Stimulated activated CD8-positive, alpha-beta memory T cell treated with anti-CD3 and anti-CD28 coated beads, Interleukin-7, amount 100 ng/mL, for 48 hours (primary cell): ENCODE measurements around the gene DLK1.

Source experiments
- DNase-seq, 2 donors: peaks; one replicate each; pipeline ENCODE4 v3.0.0-alpha.2; 2020; ENCODE audit warnings: low read depth in 1 of 2; ENCODE audit errors: extremely low read depth in 1 of 2

DLK1 gene

DNA sequence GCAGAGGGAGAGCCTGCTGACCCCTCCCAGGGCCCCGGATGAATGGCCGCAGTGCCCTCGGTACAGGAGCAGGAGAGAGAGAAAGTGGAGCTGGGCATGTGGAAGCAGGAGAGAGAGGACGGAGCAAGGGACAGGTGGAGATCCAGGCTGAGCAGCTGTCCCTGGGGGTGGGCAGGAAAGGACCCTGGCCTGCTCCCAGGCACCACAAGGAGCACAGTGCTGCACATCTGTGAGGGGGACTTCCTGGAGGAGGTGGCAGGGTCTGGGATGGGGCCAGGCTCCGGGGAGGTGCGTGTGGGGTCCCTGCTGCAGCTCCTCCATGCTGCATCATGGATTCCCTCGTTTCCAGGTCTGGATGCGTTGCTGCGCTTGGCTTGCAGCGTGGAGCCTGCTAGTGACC, 13.0 kb upstream of the DLK1 start:
- no peak for DNase-seq

DNA sequence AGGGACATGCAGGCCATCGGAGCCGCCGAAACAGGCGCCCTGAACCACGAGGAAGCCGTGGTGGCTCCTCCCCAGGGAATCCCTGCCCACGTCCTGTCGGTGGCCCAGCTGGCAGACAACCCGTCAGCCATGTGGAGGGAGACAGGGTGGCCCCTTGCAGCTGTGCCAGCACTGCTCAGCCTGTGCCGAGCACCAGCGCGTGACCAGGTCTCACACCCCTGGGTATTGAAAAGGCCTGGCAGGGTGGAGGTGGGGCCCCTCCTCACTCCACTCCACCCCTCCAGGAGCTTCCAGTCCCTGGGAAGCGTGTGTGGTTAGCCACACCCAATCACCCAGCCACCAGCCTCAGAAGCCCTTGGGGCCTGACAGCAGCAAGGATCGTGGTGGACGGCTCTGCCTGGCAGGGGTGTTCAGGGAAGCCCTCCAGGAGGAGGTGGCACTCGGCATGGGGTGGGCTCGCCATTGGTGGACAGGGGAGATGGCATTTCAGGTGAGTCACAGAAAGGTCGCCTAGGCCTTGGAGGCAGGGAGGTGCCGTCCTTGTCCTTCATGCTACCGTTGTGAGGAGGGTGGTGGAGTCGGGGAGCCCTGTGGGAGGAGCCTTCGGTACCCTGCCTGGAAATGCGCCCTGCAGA, 12.3 kb upstream of the DLK1 start:
- no peak for DNase-seq

DNA sequence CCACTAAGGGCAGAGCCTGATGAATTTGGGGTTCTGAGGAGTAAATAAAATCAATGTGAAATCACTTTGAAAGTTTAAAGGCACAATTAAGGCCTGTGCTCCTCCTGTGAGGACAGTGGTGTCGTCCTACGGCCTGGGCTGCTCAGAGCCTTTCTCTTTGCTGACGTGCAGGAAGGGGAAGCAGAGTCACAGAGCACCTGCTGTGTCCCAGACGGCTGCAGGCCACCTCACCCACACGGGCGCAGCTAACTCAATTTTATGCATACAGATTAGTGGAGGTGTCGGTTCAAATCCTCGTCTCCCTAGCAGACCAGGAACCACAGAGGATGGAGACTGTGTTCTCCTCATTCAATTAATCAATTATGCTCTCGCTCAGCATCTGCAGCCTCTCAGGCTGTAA, 11.4 kb upstream of the DLK1 start:
- no peak for DNase-seq

DNA sequence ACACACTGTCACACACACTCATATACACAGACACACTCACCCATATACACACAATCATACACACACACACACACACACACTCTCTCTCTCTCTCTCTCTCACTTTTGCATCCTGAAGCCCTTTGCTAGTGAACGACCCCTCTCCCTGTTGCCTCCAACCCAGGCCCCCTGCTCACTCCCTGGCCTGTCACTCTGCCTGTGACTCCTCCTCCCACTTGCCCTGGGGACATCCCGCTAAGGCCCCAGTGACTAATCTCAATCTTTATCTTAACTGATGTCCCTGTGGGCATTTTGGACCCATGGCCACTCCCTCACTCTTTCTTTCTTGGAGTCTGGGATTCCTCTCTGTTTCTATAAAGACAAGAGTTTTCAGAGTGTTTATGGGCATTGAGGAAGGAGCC, 10.9 kb upstream of the DLK1 start:
- no peak for DNase-seq

DNA sequence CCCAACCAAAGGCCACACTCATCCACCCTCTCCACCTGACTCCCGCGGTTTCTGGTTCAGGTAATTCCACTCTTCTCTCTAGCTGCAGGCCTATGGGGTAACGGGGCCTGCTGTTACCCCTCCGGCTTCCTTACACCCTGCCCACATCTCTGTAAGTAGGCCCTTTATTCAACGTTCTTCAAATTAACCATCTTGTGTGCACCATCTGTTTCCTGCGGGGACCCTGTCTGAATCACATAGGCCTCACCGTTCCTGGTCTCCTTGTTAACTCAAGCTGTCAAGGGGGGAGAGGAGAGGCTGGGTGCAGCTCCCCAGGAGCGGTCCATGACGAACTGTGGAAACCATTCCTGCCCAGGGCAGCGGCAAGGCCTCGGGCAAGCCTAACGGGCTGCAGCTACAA, 9.3 kb upstream of the DLK1 start:
- no peak for DNase-seq

DNA sequence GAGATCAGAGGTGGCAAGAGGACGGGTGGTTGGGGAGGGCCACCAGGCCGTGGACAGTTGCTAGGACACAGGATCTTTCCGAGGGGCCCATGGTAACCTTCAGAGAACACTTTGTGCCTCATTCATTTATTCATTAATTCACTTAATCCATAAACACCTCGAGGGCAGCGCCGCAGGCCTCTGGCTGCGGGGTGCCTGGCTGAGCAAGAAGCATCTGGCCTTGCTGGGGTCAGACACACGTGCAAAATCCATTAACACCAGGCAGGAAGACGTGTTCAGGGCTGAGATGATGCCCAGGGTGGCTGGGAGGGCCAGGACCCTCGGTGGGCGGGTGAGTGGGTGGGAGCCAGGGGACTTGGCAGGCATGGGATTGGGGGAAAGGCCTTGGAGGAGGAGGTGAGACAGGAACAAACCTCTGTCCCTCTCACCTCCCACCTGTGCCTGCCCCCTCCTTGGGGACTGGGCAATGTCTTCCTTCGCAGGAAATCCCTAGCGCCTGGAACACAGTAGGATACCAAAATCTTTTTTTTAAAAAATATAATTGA, 6.6 kb upstream of the DLK1 start:
- DNase-seq = no peak

DNA sequence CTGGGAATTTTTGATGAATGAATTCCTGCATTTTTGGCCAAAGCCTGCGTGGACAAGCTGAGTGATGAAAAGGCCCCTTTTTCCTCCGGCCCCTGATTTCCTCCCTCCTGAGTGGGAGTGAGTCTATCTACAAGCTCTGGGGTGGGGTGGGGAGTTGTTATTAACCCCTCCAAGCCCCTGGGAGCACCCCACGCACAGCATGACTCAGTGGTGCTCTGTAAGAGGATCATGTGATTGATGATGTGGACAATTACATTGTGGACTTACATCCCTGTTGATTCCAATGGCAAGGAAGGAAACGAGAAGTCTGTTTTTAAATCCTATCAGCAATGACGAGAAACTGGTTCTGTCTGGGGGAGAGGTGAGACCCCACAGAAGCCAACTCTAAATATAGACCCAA, 5.1 kb upstream of the DLK1 start:
- DNase-seq = no peak

DNA sequence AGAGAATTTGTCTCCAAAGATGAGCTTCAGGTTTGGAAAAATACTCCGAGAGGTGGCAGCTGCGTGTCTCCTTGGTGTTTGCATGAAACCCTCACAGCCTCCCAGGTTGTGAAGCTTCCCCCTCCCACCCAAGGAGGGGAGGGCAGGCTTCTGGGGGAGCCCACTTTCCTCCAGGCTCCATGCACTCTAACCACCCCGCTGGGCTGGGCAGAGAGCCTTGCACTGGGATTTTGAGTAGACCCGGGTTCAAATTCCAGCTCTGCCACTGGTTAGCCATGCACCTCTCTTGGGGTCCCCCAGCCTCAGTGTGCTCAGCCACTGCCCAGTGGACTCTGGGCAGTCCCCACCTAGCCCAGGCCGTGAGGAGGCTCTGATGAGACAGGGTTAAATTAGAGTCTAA, 4.3 kb upstream of the DLK1 start:
- DNase-seq = no peak

DNA sequence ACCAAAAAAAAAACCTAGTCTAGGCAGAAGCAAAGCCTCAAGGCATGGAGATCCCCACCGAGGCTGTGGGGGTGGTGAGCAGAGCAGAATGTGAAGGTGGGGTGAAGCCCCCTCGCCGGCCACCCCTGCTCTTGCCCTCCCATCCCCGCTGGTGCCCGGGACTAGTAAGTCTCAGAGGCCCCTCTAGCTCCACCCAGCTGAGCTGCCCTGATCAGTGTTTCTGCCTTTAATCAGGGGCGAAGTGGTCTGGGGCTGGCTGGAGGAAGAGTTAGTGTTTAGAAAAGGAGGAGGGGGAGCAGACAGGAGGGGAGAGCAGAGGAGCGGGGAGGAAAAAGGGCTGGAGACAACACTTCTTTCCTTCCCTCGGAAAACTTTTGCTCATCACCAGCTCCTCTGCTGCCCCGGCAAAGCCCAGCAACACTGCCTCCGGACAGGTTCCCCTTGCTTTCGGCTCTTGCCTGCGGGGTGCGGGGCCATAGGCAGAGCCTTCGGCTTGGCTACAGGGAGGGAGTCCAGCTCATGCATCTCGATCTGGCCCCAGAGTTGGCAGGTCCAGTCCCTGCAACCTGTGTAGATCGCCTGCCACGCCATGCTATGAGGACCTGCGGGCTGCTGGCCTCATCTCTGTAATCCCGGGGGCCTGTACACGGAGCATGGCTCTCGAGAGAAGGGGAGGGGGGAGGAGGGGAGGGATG, 3.4 kb upstream of the DLK1 start:
- DNase-seq = no peak

DNA sequence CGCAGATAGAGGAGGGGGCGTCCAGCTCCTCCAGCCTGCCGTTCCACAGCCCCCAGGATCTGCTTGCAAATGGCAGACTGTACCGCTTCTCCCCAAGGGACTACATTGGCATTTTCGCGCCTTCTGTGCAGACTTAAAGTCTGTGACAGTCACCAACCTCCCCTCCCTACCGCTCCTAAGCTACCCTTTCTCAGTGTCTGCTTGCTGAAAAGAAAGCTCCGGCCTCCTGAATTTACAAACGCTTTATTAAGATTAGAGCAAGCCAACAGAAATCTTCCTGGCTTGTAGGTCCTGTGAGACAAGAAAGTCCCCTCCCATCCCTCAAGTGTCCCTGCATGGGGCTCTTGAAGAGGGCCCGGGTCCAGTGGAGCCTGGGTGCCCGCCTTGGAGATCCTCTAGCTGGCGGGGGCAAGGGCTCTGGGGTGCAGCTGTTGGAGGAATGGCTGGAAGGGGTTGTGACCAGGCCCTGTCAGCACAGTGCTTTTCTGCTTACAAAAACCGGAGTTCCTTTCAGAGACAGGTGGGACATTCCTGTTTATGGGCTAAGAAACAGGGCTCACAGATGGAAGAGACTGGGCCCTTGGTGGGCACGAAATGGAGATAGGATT, 2.8 kb upstream of the DLK1 start:
- no peak for DNase-seq

DNA sequence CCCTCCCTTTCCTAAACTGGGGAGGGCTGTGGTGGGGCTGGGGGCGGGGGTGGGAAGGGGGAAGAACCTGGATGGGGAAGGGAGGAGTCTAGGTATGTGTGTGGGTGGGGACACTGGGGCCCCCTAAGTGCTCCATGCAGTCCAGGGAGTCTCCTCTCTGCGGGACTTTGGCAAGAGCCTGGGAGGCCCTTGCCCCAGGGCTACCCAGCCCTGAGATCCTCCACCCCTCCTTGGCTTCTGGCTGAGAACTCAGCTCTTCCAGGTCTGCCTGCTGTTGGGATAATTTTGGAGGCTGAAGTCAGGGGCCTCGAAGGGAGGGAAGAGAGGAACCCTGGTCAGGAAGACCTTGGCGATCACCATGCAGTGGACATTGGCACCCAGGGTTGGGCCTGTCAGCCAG, 2.2 kb upstream of the DLK1 start:
- DNase-seq = no peak

DNA sequence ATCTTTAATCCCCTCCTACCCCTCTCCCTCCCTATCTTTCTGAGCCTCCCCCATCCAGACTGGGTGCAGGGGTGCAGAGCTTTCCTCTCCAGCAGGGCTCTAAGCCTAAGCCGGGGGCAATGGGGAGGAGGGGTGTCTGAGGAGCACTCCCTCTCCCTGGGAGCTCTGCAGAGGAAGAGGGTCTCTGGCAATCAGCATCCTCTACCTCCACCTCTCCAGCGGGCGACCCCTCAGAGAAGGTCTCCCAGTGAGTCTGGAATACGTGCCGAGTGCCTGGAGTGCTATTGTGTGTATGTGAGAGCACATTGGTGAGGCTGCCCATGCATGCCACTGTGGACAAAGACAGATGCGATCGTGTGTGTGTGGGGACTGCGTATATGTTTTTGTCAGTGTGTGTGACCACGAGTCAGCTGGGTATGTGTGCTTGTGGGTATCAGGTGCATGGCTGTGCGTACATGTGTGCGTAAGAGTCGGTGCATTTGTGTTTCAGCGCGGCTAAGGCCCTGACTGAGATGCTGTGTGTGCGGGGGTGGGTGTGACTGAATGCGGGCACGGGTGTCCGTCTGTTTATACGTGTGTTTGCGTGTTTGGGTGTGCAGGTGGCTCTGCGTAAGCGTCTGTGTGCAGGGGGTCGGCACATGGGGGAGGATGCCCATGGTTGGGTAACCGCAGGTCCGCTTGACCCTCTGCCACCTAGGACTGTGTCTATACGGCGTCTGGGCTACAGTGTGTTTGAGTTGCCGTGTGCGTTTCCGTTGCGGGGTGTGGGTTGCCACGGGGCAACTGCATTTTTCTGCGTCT, 905 bp upstream of the DLK1 start:
- no peak for DNase-seq

DNA sequence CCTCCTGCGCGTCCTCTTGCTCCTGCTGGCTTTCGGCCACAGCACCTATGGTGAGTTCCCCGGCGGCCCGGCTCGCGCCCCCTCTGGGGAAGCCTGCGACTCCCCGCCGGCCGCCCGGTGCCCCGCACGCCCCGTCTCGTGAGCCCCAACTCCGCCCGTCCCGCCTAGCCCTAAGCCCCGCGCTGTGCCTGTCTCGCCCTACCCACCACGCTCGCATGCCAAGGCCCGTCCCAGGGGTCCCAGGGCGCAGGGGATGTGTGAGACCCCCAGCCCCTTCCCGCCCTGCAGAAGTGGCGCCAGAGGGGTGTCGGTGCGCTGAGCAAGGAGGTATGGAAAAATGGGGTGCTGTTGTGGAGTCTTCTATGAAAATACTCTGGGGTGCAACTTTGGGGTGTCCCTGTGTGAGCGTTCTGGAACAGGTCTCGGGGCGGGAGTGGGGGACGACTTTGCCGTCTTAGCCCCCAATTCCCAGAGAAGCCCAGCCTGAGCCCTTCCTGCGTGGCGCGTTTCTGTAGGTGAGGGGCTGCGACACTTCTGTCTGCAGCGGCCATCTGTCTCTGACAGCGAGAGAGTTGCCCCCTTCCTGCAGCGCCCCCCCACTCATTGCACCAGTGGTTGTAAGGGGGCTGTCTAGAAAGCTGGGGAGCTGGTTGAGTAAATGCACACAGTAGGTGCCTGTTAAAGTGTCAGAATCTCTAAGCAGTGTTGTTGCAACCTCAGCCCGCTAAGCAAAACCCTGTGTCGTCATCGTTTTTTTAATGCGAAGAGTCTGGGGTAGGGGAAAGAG, 587 bp downstream of the DLK1 start:
- no peak for DNase-seq

DNA sequence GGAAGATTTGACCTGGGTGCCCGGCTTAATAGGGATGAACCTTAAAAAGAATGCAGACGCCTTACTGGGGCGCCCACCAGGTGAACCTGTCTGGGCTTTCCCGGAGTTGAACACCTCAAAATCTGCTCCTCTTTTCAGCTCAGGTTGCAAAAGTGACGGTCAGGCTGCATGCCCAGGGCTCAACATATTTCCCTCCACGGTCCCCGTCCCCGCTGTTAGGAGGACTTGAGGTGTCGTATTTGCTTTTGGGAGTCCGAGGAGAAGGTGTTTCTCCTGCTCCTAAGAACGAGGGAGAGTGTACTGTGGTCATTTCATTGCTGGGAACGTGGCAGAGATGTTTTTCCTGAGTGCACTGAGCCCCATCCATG, 1.2 kb downstream of the DLK1 start:
- no peak for DNase-seq

DNA sequence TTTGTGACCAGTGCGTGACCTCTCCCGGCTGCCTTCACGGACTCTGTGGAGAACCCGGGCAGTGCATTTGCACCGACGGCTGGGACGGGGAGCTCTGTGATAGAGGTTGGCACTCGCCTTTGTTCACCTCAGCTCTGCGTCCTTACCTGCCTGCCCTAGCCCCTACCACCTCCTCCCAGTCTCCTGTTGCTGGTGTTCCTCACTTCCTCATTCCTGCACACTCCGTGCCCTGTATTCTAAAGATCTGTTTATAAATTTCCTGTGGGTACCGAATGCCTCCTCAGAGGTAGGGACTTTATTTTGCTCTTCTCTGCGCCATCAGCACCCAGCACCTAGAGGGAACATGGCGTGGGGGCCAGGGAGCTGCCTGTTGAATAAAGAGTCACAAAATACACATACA, 2.3 kb downstream of the DLK1 start:
- DNase-seq = no peak

DNA sequence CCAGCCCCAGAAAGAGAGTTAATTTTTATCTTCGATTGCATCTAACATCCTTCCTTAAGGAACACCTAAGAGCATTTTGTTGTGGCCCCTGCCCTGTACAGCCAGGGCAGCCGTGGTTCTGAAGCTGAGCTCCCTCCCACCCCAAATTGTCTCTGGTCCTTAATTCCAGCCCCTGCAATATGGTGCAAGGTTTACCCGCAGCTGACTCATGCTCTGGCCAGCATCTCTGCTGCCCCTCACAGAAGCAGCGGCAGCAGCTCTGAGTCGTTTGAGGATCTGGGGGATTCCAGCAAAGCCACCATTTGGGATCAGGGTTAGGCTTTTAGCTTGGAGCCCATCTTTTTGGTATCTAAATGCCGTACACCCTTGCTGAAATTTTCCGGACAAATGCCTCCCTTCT, 3.3 kb downstream of the DLK1 start:
- no peak for DNase-seq

DNA sequence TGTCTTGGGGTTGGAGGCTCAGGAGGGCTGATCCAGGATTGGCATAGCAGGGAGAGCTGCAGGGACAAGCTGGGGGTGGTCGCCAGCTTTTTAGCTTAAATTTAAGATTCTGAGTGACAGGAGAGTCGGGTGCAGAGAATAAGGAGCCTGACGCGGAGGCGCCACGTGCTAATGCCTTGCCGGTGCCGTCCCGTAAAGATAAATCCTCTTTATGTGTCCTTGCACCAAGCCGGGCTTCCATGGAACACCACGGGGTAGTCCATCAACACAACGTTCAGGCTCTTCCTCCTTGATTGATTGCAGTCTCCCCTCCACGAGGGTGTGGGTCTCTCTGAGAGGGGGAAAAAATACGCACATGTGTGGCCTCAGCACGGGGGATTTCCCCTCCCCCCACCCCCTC, 3.9 kb downstream of the DLK1 start:
- DNase-seq = no peak

DNA sequence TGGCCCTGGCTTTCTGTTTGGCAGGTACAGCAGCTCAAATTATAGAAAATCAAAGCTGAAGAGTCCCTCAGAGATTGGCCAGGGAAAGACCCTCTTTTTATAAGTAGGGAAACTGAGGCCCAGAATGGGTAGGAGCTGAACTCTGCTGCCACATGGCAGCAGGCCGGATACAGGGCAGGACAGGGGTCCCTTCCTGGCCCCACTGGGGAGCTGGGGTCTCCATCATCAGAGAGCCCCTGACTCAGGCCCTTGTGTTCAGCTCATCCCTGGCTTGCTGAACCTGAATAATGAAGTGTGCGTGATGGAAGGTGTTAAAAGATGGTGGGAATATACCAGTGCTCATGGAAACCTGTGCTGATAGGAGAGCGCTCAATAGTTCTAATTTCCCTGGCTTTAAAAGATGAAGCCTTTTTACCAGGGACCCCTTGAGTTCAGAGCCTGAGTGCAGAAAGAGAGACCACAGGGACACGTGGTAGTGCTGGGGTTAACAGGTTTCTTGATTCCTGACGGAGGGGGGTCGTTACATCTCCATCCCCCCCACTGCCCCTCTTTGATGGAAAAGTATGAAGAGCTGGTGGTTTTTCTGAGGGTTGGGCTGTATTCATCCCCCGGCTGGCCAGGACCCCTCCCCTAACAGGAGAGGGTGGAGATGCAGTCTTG, 4.4 kb downstream of the DLK1 start:
- DNase-seq = no peak

DNA sequence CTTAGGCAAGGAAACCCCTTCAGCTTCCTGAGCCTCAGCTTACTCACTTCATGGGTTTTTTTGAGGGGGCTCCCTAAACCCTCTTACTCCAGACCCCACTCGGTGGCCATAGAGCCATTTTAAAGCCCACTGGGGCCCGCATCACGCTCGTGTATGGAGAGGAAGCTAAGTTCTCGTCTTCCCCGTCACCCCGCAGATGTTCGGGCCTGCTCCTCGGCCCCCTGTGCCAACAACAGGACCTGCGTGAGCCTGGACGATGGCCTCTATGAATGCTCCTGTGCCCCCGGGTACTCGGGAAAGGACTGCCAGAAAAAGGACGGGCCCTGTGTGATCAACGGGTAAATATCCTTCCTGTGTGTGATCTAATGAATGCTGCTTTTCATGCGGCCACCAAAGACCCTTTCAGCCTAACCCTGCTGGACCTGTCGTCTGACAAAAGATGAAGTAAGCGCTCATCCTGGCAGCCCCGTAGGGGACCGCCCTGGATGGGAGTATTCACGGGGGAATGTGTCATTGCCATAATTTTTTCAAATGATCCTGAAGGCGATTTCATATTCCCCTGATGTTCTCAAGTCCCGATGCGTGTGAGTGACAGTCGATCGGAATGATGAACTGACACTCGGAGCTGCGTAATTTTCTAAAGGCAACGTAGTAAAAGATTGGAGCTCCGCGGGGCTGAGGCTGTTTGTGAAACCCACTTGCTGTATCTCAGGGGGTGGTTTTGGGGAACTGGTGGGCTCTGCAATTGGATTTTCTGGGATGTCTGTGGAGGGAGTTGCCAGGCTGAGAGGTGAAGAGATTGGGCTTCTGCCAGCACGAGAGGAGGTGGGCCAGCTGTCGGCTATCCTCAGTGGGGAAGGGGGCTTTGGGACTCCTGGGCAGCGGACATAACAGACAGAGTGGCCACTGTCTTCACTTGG, 5.4 kb downstream of the DLK1 start:
- no peak for DNase-seq
